ENCODE measurements around the gene ST6GALNAC3.
"Not testable (repeated sequence)": the region's sequence is repeated elsewhere in the genome, so short reads cannot be mapped to it uniquely, and the experiment has no call there.

The ST6GALNAC3 gene

GRCh38 chr1:76109404-76109803 is 34.9 kb downstream of the ST6GALNAC3 start:
- no peak for DNase-seq

GRCh38 chr1:76109901-76110560 is 35.5 kb downstream of the ST6GALNAC3 start:
- no peak for DNase-seq

GRCh38 chr1:76110666-76111065 is 36.1 kb downstream of the ST6GALNAC3 start:
- DNase-seq: no peak

- not testable (repeated sequence) for DNase-seq
These were observed 37.8 kb downstream of the ST6GALNAC3 start for GRCh38 chr1:76112321-76112720.

- DNase-seq: no peak
These were observed 38.9 kb downstream of the ST6GALNAC3 start for GRCh38 chr1:76113446-76113845.

GRCh38 chr1:76115171-76115570 is 40.6 kb downstream of the ST6GALNAC3 start:
- DNase-seq: no peak

- no peak for DNase-seq
These were observed 47.3 kb downstream of the ST6GALNAC3 start for GRCh38 chr1:76121850-76122249.

GRCh38 chr1:76122271-76122670 is 47.7 kb downstream of the ST6GALNAC3 start:
- no peak for DNase-seq

GRCh38 chr1:76123411-76124064 is 49.0 kb downstream of the ST6GALNAC3 start:
- DNase-seq: not testable (repeated sequence)

- no peak for DNase-seq
These were observed 49.6 kb downstream of the ST6GALNAC3 start for GRCh38 chr1:76124196-76124595.

GRCh38 chr1:76125473-76126219 is 51.1 kb downstream of the ST6GALNAC3 start:
- DNase-seq: no peak

GRCh38 chr1:76128096-76128495 is 53.5 kb downstream of the ST6GALNAC3 start:
- no peak for DNase-seq

- DNase-seq: no peak
These were observed 55.2 kb downstream of the ST6GALNAC3 start for GRCh38 chr1:76129731-76130130.

GRCh38 chr1:76130992-76131391 is 56.4 kb downstream of the ST6GALNAC3 start:
- peak; percentile 44 for DNase-seq

GRCh38 chr1:76133977-76134376 is 59.4 kb downstream of the ST6GALNAC3 start:
- no peak for DNase-seq

GRCh38 chr1:76135835-76136234 is 61.3 kb downstream of the ST6GALNAC3 start:
- no peak for DNase-seq

GRCh38 chr1:76136894-76137293 is 62.3 kb downstream of the ST6GALNAC3 start:
- DNase-seq: no peak

- DNase-seq: no peak
These were observed 63.2 kb downstream of the ST6GALNAC3 start for GRCh38 chr1:76137746-76138145.

GRCh38 chr1:76138217-76138616 is 63.7 kb downstream of the ST6GALNAC3 start:
- no peak for DNase-seq

- DNase-seq: no peak
These were observed 65.7 kb downstream of the ST6GALNAC3 start for GRCh38 chr1:76140227-76140626.

- no peak for DNase-seq
These were observed 67.4 kb downstream of the ST6GALNAC3 start for GRCh38 chr1:76141929-76142328.

GRCh38 chr1:76142771-76143540 is 68.4 kb downstream of the ST6GALNAC3 start:
- DNase-seq: no peak

GRCh38 chr1:76144247-76144646 is 69.7 kb downstream of the ST6GALNAC3 start:
- no peak for DNase-seq

All from NCI-H1694 treated with DMSO at 0.1 percent for 48 hours (cell line).